Measurements from ENCODE around the gene CAMTA2.

Gene CAMTA2

DNA sequence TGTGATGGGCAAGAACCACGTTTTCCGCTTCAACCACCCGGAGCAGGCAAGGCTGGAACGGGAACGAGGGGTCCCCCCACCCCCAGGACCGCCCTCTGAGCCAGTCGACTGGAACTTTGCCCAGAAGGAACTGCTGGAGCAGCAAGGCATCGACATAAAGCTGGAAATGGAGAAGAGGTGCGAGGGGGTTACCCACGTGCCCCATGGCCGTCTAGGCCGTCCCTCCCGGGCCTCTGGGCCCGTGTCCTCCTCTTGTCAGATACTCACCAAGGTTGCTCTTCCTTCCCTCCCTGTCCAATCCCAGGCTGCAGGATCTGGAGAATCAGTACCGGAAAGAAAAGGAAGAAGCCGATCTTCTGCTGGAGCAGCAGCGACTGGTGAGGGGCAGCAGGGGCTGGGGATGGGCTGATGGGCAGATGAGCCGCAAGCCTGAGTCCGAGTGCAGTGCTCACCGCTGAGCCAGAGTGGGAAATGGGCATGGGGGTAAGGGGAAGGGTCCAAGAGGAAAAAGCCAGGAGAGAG lies 33.1 kb upstream of the CAMTA2 start:
- TF ChIP-seq, protein P1, sequence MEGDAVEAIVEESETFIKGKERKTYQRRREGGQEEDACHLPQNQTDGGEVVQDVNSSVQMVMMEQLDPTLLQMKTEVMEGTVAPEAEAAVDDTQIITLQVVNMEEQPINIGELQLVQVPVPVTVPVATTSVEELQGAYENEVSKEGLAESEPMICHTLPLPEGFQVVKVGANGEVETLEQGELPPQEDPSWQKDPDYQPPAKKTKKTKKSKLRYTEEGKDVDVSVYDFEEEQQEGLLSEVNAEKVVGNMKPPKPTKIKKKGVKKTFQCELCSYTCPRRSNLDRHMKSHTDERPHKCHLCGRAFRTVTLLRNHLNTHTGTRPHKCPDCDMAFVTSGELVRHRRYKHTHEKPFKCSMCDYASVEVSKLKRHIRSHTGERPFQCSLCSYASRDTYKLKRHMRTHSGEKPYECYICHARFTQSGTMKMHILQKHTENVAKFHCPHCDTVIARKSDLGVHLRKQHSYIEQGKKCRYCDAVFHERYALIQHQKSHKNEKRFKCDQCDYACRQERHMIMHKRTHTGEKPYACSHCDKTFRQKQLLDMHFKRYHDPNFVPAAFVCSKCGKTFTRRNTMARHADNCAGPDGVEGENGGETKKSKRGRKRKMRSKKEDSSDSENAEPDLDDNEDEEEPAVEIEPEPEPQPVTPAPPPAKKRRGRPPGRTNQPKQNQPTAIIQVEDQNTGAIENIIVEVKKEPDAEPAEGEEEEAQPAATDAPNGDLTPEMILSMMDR (IDR thresholded peaks at IDR 0.05; ENCODE audit: insufficient read depth, low read depth, low read length, missing control alignments): no peak
- DNase-seq (ENCODE audit: low read depth): no peak
- H3K4me3 ChIP-seq (ENCODE audit: low read length): no peak overlapping the region

DNA sequence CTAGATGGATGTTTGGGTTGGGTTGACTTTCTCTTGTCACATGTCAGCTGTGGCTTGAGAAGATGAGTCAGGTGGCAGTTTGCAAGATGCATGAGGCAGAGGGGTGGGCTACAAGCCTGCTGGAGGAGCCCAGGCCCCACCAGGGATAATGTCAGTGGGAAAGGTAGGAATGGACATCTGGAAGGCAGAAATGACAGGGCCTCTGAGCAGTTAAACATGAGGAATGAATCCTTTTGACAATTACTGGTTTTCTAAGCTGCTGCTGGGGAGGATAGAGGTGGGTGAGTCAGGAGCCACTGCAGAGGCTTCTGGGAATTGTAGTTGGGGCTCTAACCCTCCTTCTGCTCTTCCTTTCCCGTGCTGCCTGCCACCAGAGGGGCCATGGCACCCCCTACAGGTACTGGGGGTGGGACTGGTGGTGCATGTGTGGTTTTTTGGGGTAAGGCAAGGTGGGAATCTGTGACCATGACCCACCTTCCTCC lies 32.0 kb upstream of the CAMTA2 start:
- TF ChIP-seq, protein P1 (IDR thresholded peaks at IDR 0.05; ENCODE audit: insufficient read depth, low read depth, low read length, missing control alignments): no peak
- no peak overlapping the region for H3K4me3 ChIP-seq (ENCODE audit: low read length)
- no peak for DNase-seq (ENCODE audit: low read depth)

DNA sequence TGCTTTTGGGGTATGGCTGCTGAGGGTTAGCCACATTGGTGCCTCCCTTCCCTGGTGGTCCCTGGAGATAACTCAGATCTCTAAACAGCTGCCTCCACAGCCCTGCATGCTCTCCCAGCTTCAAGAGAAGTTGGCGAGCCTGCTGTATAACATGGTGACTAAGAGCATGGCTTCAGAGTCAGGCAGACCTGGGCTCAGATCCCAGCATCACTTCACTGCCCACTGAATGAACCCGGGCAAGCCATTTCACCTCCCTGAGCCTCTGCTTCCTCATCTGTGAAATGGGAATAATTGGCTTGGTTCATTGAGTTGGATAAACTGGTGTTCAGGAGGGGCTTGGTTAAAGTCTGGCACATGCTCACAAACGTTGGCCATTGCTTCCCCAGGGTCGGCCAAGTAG lies 26.9 kb upstream of the CAMTA2 start:
- no peak overlapping the region for H3K4me3 ChIP-seq (ENCODE audit: low read length)
- DNase-seq (ENCODE audit: low read depth): no peak
- TF ChIP-seq, protein P1 (IDR thresholded peaks at IDR 0.05; ENCODE audit: insufficient read depth, low read depth, low read length, missing control alignments): no peak

DNA sequence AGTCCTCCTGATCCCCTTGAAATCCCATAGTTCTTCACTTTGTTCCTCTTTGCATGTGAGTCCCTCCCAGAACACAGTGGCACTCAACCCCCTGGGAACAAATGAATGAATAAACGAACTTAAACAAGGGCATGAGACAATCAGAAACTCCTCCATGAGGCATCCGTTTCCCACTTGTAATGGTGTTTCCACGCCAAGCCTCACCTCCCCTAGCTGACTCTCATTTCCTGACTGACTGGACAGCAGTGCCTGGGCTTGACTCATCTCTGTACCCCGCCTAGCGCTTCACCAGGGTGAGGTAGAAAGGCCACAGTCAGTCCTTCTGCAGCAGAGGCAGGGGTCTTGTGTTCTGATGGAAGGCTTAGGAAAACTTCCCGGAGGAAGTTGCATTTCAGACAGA lies 24.5 kb upstream of the CAMTA2 start:
- TF ChIP-seq, protein P1 (IDR thresholded peaks at IDR 0.05; ENCODE audit: insufficient read depth, low read depth, low read length, missing control alignments): no peak
- DNase-seq (ENCODE audit: low read depth): peak; percentile 63
- H3K4me3 ChIP-seq (ENCODE audit: low read length): no peak overlapping the region

DNA sequence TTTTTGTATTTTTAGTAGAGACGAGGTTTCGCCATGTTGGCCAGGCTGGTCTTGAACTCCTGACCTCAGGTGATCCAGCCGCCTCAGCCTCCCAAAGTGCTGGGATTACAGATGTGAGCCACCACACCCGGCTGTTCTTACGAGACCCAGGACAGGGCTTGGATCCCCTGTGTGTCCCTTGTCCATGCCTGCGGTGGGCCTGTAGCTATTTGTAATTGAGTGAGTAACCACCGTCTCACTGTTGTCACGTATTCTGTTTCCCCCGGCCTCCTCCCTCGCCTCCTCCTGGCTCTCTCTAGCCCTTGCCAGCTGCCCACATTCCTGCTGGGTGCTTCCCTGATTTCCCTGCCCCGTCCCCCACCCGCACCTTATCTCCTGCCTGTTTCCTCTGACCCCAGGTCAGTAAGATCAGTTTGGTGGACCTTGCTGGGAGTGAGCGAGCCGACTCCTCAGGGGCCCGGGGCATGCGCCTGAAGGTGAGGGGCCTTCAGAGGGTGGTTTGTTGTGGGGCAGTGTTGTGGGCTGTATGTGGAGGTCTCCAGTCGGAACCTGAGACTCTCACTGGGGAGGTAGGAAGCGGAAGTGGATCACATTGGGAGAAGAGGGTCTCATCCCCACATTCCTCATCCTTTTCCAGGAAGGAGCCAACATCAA lies 15.9 kb upstream of the CAMTA2 start:
- DNase-seq (ENCODE audit: low read depth): no peak
- H3K4me3 ChIP-seq (ENCODE audit: low read length): no peak overlapping the region
- TF ChIP-seq, protein P1 (IDR thresholded peaks at IDR 0.05; ENCODE audit: insufficient read depth, low read depth, low read length, missing control alignments): no peak

DNA sequence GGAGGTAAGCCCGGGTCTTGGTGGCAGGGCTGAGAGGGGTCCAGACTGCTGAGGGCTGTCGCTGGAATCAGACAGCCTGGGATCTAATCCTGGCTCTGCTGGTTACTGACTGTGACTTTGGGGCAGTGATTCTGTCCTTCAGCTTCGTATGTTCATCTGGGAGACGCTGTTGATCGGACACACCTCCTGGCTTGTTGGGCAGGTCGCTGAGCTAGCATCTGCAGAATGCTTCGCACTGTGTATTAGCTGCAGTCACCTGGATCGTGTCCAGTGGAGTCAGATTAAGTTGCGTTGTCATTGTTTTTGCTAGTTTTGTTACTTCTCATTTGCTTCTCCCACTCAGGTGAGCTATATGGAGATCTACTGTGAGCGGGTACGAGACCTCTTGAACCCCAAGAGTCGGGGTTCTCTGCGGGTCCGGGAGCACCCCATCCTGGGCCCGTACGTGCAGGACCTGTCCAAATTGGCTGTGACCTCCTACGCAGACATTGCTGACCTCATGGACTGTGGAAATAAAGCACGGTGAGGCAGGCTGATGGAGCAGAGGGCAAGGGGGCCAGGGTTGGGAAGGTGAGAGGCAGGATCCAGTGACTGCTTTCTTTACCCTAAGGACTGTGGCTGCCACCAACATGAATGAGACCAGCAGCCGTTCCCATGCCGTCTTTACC lies 14.8 kb upstream of the CAMTA2 start:
- TF ChIP-seq, protein P1 (IDR thresholded peaks at IDR 0.05; ENCODE audit: insufficient read depth, low read depth, low read length, missing control alignments): no peak
- H3K4me3 ChIP-seq (ENCODE audit: low read length): no peak overlapping the region
- DNase-seq (ENCODE audit: low read depth): no peak

Data from epithelial cell of esophagus (primary cell).